Spleen (tissue), 11 donors: ENCODE measurements around the gene SUCLG1. TPM values are rescaled to one million over a fixed set of nuclear protein-coding genes. Genes with fewer than 3 reads are reported as not detected.

Experiments
- DNase-seq: peaks from one replicate; pipeline ENCODE4 v3.0.0-alpha.2; 2020
- H3K27ac ChIP-seq, 8 donors: fragments of 200-600 bp; sonication (generic) in 7 of 8; 1 replicate in 4 of 8; 2 replicates in 4 of 8; pipeline versions ENCODE4 v1.5.0 to v1.8.0; 2016 to 2021; ENCODE audit warnings: inconsistent platforms in 4 of 8, mild to moderate bottlenecking in 4 of 8, moderate library complexity in 1 of 8
- H3K27me3 ChIP-seq, 7 donors: fragments of 200-600 bp; sonication (generic) in 6 of 7; replicated peaks in 1 of 7; 1 replicate in 4 of 7; 2 replicates in 3 of 7; pipeline versions ENCODE4 v1.5.0 to v1.8.0; 2016 to 2021; ENCODE audit warnings: inconsistent platforms in 3 of 7, mild to moderate bottlenecking in 1 of 7
- H3K36me3 ChIP-seq, 6 donors: fragments of 200-600 bp; sonication (generic) in 5 of 6; 1 replicate in 4 of 6; 2 replicates in 2 of 6; pipeline versions ENCODE4 v1.5.0 to v1.8.0; 2016 to 2021; ENCODE audit warnings: inconsistent platforms in 2 of 6
- H3K4me1 ChIP-seq, 6 donors: fragments of 200-600 bp; sonication (generic) in 5 of 6; 1 replicate in 3 of 6; 2 replicates in 3 of 6; pipeline versions ENCODE4 v1.5.0 to v1.8.0; 2016 to 2021; ENCODE audit warnings: inconsistent platforms in 3 of 6
- H3K4me3 ChIP-seq, 8 donors: fragments of 200-600 bp; sonication (generic) in 7 of 8; 1 replicate in 4 of 8; 2 replicates in 4 of 8; pipeline versions ENCODE4 v1.5.0 to v1.8.0; 2016 to 2021; ENCODE audit warnings: inconsistent platforms in 4 of 8, mild to moderate bottlenecking in 4 of 8, moderate library complexity in 2 of 8
- H3K9me3 ChIP-seq, 8 donors: fragments of 200-600 bp; sonication (generic) in 7 of 8; 1 replicate in 4 of 8; 2 replicates in 4 of 8; pipeline versions ENCODE4 v1.5.0 to v1.8.0; 2016 to 2021; ENCODE audit warnings: inconsistent platforms in 4 of 8
- POLR2A ChIP-seq, 3 donors: fragments of 450-650 bp; IDR thresholded peaks; one replicate each; pipeline ENCODE4 v1.5.1; 2017; ENCODE audit warnings: antibody characterized with exemption in 3 of 3, mild to moderate bottlenecking in 1 of 3
- POLR2AphosphoS5 ChIP-seq, 3 donors: sonication (generic); formaldehyde crosslinking; IDR thresholded peaks; one replicate each; pipeline ENCODE4 v1.5.1; 2017; ENCODE audit warnings: antibody characterized with exemption in 3 of 3
- WGBS, 5 donors: extraction: QIAGEN DNeasy Blood & Tissue Kit in 3 of 5; methylation state at CpG; one replicate each; pipeline versions ENCODE4 v1.1.5 to v1.1.7; 2013 to 2018; 5-methylcytosine and 5-hydroxymethylcytosine counted together
- intact Hi-C: fragments of 100-400 bp; cut with DNase I; formaldehyde crosslinking; loops from one replicate; pipeline ENCODE4 v1.15.0; 2023; ENCODE audit warnings: low total_unique reads
- polyA plus RNA-seq, 3 donors: library from polyadenylated mRNA; stranded (reverse); fragments of 200-250 nt; gene quantifications; one replicate each; pipeline ENCODE4 v1.2.1, GENCODE V29; 2013
- total RNA-seq, 7 donors: library from RNA; depleted of rRNA in 3 of 7; stranded (reverse); fragments of >200 nt in 3 of 7; fragmentation: NEBNext Ultra II Directional in 4 of 7; extraction: Animal tissue kit (Norgen Biotek cat#: 25700) in 4 of 7; gene quantifications; one replicate each; pipeline versions ENCODE4 v1.1.0 to v1.2.1, GENCODE V29; 2016 to 2021
- TF ChIP-seq, protein P1 (sequence below), 11 experiments: fragments of 200-600 bp in 7 of 11; fragments of 450-650 bp in 4 of 11; sonication (generic) in 4 of 11; IDR thresholded peaks in 8 of 11; conservative IDR thresholded peaks in 3 of 11; 1 replicate in 7 of 11; 2 replicates in 4 of 11; pipeline versions ENCODE4 v1.4.0 to v1.8.0; 2016 to 2021; ENCODE audit warnings: antibody characterized with exemption in 11 of 11, inconsistent platforms in 4 of 11, mild to moderate bottlenecking in 1 of 11
- donor health status: healthy with polysubstance abuse.
- donor health status: DM: no; HTN: no; CAD: no; lungs with moderate emphysema.
- donor health status: DM: no; HTN: no; CAD: no.
- donor health status: Bipolar disorder and iron deficiency.
- donor health status: healthy.
- donor health status: DM: no; HTN: no; CAD: no.
- donor health status: DM: yes; HTN: yes; CAD: no.

The SUCLG1 gene
- total and polyA plus RNA-seq, 10 donors: 39.2 to 58.3 (median 44.7) TPM

GRCh38 chr2:84441036-84441435, 18.0 kb downstream of the SUCLG1 start:
- Histone ChIP-seq H3K27ac (no peak overlapping the region), H3K36me3 (peaks cover 0 to 100% (median 66%) of the 10 kb centered on the region in 6 donors), H3K4me1 (peaks cover 0 to 5% (median 0%) of the 10 kb centered on the region in 6 donors), H3K9me3 (no peaks in the 10 kb centered on the region), H3K27me3 (no peaks in the 10 kb centered on the region), H3K4me3 (no peak overlapping the region)
- WGBS, 5 donors: 88 to 93% (median 91%) methylated on average over 4 of the region's 4 CpGs
- TF ChIP-seq, protein P1, sequence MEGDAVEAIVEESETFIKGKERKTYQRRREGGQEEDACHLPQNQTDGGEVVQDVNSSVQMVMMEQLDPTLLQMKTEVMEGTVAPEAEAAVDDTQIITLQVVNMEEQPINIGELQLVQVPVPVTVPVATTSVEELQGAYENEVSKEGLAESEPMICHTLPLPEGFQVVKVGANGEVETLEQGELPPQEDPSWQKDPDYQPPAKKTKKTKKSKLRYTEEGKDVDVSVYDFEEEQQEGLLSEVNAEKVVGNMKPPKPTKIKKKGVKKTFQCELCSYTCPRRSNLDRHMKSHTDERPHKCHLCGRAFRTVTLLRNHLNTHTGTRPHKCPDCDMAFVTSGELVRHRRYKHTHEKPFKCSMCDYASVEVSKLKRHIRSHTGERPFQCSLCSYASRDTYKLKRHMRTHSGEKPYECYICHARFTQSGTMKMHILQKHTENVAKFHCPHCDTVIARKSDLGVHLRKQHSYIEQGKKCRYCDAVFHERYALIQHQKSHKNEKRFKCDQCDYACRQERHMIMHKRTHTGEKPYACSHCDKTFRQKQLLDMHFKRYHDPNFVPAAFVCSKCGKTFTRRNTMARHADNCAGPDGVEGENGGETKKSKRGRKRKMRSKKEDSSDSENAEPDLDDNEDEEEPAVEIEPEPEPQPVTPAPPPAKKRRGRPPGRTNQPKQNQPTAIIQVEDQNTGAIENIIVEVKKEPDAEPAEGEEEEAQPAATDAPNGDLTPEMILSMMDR (IDR thresholded peaks at IDR 0.05 in 8 of 11, conservative IDR thresholded peaks at IDR 0.05 in 3 of 11): no peak
- TF ChIP-seq POLR2A (IDR thresholded peaks at IDR 0.05) (no peak), POLR2AphosphoS5 (IDR thresholded peaks at IDR 0.05) (no peak)
- DNase-seq: no peak
- intact Hi-C loops: no loop called here

DNA sequence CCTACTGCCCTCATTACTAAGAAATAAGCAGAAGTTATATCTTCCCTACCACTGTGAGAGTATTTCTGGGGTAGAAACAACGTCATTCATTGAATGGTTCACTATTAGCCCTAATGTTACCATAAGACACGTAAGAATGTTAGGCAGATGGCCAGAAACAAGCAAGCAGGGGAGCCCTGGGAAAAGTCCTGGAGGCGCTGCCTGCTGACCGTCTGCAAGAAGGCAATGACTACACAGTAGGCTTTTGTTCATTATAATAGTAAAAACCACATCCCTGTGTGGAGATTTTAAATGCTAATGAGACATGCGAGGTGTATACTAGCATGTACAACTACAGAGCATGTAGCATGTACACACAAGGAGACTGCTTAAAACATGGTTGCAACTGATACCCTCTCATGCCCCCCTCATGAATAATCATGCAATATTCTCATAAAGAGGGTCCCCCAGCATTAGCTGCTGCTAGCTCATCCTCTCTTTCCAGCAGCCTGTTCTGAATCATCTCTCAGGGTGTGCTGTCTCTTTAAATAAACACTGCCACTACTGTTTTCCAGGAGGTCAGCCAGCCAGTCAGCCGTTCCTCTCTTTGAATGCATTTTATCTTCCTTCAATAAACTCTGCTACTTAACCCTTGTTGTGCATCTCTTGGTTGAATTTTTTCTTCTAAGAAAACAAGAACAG, 23.6 kb downstream of the SUCLG1 start:
- Histone ChIP-seq H3K27ac (no peak overlapping the region), H3K9me3 (no peaks in the 10 kb centered on the region), H3K27me3 (no peaks in the 10 kb centered on the region), H3K36me3 (peaks cover 0 to 100% (median 72%) of the 10 kb centered on the region in 6 donors), H3K4me1 (no peaks in the 10 kb centered on the region), H3K4me3 (no peak overlapping the region)
- no peak for DNase-seq
- WGBS, 5 donors: 72 to 83% (median 76%) methylated on average over 6 of the region's 6 CpGs
- TF ChIP-seq, protein P1 (IDR thresholded peaks at IDR 0.05 in 8 of 11, conservative IDR thresholded peaks at IDR 0.05 in 3 of 11): no peak
- TF ChIP-seq POLR2AphosphoS5 (IDR thresholded peaks at IDR 0.05) (no peak), POLR2A (IDR thresholded peaks at IDR 0.05) (no peak)
- intact Hi-C loops: no loop called here

DNA sequence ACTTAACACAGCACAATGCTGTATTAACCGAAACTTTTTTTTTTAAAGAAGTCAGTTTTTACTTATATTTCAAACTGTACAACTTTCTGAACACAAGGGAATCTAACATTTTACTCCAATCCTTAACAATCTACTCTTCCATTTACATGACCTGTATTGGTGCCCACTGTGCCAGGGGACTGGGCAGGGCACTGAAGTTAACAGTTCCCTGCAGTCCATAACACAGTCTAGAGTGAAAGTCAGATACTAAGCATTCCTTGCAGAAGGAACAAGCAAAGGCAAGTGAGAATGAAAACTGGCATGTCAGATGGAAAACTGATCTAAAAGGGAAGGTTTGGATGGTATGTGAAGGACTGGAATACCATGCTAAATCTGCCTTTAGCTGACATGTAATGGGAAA, 29.8 kb downstream of the SUCLG1 start:
- Histone ChIP-seq H3K9me3 (no peaks in the 10 kb centered on the region), H3K4me1 (peaks cover 0 to 13% (median 1%) of the 10 kb centered on the region in 6 donors), H3K36me3 (peaks cover 0 to 98% (median 71%) of the 10 kb centered on the region in 6 donors), H3K27me3 (no peaks in the 10 kb centered on the region), H3K27ac (no peak overlapping the region), H3K4me3 (no peak overlapping the region)
- no peak for TF ChIP-seq POLR2AphosphoS5 (IDR thresholded peaks at IDR 0.05)
- TF ChIP-seq, protein P1 (IDR thresholded peaks at IDR 0.05 in 8 of 11, conservative IDR thresholded peaks at IDR 0.05 in 3 of 11): no peak
- no peak for TF ChIP-seq POLR2A (IDR thresholded peaks at IDR 0.05)
- no peak for DNase-seq
- 94 to 98% (median 98%) methylated on average over 1 of the region's 1 CpG for WGBS, 5 donors
- intact Hi-C loops: no loop called here

DNA sequence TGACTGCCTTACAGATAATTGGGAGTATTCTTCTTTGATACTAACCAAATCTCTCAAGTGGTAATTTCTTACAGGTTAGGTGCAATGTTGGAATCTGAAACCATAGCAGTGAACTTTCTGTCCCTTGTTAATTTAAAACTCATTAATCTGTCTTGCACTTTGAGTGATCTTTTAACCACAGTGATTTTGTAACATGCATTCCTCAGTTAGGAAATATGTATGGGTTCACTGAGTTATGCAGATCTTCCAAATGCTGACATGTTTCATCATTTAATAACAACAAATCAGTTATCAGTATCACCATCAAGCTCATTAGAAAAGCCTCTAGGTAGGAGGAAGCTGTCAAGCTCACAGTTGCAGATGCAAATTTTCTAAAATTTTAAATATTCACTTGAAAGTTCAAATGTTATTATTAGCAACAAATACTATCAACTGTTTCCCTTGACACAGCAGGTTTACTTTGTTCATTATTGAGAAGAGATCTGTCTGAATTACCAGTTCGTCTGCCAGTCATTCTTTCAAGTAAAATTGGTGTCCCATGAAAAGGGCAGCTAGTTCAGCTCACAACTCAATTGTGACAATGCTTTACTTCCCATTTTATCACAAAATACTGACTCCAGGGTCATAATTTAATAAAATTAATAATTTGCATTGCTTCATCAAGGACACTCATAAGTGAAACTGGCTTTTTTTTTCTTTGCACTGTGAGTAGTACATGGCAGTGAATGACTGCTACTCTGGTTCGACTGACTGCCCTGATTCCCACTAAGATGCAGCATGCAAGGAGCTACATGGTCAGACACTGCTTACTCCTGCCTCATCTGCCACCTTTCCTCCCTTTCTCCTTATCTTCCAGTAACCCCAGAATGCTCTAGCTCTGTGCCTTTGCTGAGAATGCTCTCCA, 31.6 kb downstream of the SUCLG1 start:
- WGBS, 5 donors: 53 to 80% (median 69%) methylated on average over 2 of the region's 2 CpGs
- no peak for TF ChIP-seq POLR2AphosphoS5 (IDR thresholded peaks at IDR 0.05)
- TF ChIP-seq, protein P1 (IDR thresholded peaks at IDR 0.05 in 8 of 11, conservative IDR thresholded peaks at IDR 0.05 in 3 of 11): no peak
- TF ChIP-seq POLR2A (IDR thresholded peaks at IDR 0.05): no peak
- Histone ChIP-seq H3K36me3 (peaks cover 0 to 98% (median 77%) of the 10 kb centered on the region in 6 donors), H3K27ac (no peak overlapping the region), H3K4me3 (no peak overlapping the region), H3K4me1 (peaks cover 0 to 13% (median 1%) of the 10 kb centered on the region in 6 donors), H3K27me3 (no peaks in the 10 kb centered on the region), H3K9me3 (no peaks in the 10 kb centered on the region)
- DNase-seq: no peak
- intact Hi-C loops: no loop called here
